HG02840 (cell line): ENCODE data around the gene TRPM2.
"Not testable (repeated sequence)": the region's sequence is repeated elsewhere in the genome, so short reads cannot be mapped to it uniquely, and the experiment has no call there.

Source experiments
- ATAC-seq: cut with Tn5 transposase; IDR thresholded peaks from one replicate; pipeline ENCODE4 v1.9.1; 2021; ENCODE audit warnings: mild to moderate bottlenecking, moderate library complexity, moderate number of reproducible peaks; ENCODE audit not compliant: unreplicated experiment, low FRiP score

The TRPM2 gene

DNA sequence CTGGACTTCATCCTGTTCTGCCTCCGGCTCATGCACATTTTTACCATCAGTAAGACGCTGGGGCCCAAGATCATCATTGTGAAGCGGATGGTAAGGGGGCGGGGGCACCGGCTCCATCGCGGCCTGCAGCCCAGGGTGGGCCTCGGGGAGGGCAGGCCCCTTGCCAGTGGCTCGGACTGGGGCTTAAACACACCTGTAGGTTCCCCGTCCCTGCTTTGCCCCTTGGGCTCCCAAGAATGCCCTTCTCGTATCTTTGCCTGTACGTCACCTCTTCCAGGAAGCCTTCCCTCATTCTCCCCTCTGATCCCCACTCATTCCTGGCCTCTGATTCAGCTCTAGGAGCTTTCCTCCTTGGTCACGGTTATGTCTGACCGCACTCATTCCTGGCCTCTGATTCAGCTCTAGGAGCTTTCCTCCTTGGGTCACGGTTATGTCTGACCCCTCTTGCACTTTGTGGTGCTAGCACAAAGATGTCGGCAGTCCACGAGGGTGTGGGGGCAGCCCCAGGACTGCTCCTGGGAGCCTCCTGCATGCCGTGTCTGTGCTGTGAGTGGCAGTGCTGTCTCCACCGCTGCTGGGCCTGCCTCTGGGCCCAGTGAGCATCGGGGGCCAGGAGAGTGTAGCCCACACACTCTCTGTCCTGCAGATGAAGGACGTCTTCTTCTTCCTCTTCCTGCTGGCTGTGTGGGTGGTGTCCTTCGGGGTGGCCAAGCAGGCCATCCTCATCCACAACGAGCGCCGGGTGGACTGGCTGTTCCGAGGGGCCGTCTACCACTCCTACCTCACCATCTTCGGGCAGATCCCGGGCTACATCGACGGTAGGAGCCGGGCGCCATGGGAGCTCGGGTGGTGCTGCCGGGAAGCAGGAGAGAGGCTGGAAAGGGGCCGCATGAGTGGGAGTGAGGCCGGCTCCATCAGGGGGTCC lies 52.8 kb downstream of the TRPM2 start:
- no peak for ATAC-seq

- ATAC-seq = no peak
Measured at GRCh38 chr21:44406953-44407352, 53.5 kb downstream of the TRPM2 start.

GRCh38 chr21:44407493-44407892 lies 54.1 kb downstream of the TRPM2 start:
- ATAC-seq = no peak

GRCh38 chr21:44408226-44408625 lies 54.8 kb downstream of the TRPM2 start:
- no peak for ATAC-seq

- no peak for ATAC-seq
Measured at GRCh38 chr21:44413566-44414290, 60.3 kb downstream of the TRPM2 start.

DNA sequence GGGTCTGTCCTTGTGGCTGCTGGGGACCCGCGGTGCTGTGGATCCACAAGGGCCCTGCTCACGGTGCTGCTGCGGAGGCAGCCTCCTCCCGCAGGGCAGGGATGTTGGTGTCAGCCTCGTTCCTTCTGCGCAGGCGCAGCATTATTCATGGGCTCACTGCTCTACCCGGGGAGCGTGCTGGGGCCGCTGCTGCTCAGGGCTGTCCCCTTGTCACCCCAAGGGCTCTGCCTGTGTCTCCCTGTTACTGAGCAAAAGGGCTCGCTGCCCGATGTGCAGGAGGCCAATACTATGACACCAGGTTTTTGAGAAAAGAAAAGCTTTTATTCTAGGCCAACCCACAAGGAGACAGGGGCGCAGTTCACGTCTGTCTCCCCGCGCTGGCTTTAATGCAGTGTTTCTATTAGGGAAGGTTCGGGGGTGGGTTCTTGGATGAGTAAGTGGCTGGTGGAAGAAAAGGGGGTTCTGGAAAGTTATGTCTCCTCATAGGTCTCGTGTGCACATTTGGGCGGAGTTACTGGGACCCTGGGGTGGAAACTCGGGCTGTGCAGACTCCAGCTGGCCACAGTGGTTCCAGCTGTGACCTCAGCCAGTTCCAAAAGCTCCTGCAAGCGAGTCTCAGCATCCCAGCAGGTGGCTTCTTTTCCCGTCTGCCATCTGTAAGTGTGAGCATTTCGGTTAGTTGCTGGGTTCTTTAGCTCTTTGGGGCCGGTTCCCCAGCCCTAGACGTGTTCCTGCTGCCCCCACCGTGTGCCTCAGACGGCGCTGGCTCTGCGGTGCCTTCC lies 61.1 kb downstream of the TRPM2 start:
- no peak for ATAC-seq

DNA sequence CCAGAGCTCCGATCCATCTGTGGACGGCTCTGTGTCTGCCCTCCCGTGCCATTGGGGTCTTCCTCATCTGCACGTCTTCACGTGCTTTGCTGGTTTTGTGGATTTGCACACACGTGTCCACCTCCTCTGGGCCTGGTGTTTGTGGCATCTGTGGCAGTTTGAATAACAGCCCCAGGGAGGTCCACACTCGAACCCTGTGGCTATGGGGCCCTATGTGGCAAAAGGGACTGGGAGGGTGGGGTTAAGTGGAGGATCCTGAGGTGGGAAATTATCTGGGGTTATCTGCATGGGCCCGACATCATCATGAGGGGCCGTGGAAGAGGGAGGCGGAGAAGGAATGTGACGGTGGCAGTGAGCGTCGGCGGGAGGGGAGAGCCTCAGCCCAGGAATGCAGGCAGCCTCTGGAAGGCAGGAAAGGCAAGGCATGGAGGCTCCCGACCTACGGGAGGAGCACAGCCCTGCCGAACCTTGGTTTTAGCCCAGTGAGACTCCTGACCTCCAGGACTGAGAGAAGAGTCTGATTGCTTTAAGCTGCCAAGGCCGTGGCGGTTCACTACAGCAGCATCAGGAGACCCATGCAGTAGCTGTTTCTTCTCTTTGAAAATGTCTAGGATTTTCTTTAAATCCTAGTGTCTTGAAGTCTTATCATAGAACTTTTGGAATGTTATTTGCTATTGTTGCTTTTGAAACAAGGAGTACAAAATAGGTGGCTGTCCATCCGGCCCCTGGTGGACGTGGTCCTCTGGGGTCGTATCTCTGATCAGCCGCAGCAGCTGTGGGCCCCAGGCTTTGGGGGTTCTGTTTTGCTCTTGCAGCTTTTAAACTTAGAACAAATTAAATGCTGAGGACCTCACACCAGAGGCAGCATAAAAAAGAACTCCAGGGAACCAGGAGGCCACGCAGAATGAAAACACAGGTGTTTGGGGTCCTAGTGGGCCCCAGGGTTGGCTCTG lies 61.9 kb downstream of the TRPM2 start:
- ATAC-seq = no peak

GRCh38 chr21:44416193-44416592 lies 62.8 kb downstream of the TRPM2 start:
- no peak for ATAC-seq

DNA sequence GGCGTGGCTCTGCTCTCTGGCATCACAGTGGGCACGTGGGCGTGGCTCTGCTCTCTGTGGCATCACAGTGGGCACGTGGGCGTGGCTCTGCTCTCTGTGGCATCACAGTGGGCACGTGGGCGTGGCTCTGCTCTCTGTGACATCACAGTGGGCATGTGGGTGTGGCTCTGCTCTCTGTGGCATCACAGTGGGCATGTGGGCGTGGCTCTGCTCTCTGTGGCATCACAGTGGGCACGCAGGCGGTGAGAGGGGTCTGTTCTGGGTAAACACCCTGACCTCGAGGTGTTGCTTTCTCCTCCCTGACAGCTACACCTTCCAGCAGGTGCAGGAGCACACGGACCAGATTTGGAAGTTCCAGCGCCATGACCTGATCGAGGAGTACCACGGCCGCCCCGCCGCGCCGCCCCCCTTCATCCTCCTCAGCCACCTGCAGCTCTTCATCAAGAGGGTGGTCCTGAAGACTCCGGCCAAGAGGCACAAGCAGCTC lies 64.2 kb downstream of the TRPM2 start:
- ATAC-seq = not testable (repeated sequence)

- no peak for ATAC-seq
Measured at GRCh38 chr21:44418108-44418875, 64.9 kb downstream of the TRPM2 start.

- ATAC-seq = no peak
Measured at GRCh38 chr21:44418876-44419230, 65.4 kb downstream of the TRPM2 start.

DNA sequence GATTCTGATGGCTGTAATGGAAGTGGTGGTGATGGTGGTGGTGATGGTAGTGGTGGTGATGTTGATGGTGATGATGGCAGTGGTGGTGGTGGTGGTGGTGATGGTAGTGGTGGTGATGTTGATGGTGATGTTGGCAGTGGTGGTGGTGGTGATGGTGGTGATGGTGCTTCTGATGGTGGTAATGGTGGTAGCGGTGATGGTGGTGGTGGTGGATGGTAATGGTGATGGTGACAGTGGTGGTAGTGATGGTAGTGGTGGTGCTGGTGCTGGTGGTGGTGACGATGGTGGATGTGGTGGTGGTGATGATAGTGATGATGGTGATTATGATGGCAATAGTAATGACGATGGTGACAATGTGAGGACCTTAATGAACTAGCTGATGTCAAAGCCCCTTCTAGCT lies 66.3 kb downstream of the TRPM2 start:
- ATAC-seq = no peak

DNA sequence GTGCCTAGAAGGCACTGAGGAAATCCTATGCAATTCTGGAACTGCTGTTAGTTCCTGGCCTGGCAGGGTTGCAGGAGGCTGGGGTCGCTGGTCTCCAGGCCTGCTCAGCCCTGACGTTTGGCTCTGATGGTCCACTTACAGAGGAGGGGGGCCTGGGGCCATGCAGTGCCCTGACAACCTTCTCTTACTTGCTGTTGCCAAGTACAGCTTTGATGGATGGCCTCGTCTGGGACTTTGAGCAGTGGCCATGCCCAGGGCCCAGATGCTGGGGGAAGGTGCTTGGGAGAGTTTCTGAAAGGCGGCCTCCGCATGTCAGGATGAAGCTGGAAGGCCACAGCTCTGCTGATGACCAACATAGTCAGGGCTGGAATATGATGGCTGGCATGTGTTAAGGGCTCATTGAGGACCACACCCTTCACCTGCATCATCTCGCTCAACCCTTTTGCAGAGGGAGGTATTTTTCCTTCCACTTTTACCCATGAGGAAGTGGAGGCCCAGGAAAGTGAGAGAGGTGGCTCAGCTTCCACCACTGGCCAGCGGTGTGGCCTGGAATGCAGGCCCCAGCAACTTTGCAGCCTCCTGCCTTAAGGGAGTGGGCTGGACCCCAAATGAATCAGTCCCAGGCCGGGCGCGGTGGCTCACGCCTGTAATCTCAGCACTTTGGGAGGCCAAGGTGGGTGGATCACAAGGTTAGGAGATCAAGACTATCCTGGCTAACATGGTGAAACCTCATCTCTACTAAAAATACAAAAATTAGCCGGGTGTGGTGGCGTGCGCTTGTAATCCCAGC lies 67.2 kb downstream of the TRPM2 start:
- ATAC-seq = no peak

DNA sequence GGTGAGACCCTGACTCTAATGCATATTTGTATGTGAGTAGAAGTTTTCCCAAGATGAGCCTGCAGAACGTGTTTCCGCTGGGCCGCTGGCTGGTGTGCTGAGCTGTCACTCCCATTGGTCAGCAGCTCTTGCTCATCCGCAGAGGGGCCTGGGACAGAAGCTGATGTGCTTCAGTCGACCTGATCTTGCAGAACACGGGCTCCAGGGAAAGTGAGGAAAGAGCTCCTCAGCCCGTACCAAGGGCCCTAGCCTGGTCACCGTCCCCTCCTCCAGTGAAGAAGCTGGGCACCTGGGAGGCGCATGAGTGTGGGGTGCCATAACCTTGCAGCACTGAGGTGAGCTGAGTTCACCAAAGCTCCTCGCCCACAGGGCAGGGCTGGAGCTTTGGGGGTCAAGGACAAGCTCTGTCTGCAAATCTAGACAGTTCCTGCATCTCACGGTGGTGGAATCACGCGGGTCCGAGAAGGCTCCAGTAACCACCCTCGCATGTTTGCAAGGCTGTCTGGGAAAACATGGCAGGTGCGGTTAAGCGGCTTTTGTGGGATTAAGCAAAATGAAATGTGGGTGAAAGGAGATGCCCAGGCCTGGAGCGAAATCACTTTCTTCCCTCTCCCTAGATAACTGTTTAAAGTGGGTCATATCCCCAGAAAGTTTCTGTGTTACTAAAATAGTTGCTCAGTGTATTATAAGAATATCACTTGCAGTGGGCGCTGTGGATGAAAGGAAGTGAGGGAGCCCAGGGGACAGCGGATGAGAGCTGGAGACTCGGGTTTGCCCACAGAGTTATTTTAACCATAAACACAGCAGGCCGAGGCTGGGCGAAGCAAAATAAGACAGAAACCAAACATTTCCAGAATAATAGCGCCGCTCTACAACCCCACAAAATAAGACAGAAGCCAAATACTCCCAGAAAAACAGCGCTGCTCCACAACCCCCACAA lies 68.8 kb downstream of the TRPM2 start:
- no peak for ATAC-seq

DNA sequence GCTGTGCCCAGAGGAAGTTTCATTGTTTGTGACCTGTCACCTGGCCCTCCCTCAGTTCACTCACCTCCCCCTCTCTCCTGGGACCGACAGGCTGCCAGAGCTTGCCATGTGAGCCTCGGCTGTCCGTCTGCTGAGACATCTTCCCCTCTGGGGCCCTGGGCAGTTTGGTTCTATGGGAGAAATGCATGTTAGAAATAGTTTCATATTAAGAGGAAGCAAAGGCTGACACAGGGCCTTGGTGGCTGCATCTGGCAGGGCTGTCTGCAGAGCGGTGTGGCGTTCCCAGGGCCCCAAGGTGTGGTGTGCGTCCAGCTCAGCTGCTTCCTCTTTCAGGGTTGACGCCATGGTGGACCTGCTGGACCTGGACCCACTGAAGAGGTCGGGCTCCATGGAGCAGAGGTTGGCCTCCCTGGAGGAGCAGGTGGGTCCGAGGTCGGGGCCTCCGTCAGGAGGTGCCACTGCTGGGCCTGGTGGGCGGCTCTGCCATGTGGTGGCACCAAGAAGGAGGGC lies 69.9 kb downstream of the TRPM2 start:
- no peak for ATAC-seq

DNA sequence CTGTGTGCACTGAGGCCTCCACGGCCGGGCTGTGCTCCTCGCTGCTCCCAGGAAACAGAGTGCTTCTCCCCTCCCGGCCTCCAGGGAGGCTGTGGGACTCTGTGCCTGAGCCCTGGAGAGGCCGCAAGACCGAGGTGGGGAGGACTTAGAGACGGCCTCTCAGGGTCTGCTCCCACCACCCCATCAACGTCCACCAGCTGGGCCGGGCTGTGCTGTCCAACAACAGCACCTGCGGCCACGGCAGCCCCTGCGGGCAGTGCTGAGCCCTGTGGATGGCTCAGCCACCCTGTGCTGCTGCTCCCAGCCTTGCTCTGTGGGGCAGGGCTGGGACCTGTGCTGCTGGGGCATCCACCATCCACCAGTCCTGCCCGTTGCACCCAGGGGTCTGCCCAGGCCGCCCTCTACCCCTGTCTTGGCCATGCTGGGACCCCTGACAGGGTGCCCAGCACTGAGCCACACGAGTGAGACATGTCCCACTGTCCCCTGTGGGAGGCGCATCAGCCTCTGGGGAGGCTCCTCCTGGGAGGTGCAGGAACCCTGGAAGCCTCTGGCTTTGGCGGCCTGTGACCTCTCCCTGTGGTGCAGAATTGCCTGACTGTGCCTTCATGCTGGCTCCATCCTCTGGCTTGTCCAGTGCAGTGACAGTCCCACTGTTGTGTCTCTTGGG lies 70.7 kb downstream of the TRPM2 start:
- no peak for ATAC-seq
